ENCODE data around the gene AHI1. TPM values are rescaled to one million over a fixed set of nuclear protein-coding genes. Genes with fewer than 3 reads are reported as not detected.

Gene AHI1
- total and polyA plus RNA-seq, 8 donors: 3.7 to 89.9 (median 49.5) TPM

DNA sequence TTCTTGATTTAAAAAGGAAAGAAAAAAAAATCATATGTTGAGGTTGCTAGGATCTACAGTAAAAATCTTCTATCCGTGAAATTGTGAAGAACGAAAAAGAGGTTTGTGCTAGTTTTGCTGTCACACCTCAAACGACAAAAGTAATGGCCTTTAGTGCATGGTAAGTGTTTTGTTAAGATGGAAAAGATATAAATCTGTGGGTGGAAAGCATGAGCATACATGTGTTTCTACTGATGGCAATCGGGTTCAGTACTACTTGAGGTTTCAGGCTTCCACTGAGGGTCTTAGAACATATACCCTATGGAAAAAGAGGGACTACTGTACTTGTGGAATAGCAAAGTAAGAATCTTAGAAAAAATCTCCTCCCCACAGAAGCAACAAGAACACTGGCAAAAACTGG is 58.0 kb downstream of the AHI1 start:
- Histone ChIP-seq H3K27me3 (no peaks in the 10 kb centered on the region), H3K4me3 (no peak overlapping the region), H3K4me1 (peaks cover 0 to 17% (median 3%) of the 10 kb centered on the region in 4 donors), H3K9me3 (no peaks in the 10 kb centered on the region), H3K36me3 (peaks cover 4 to 78% (median 58%) of the 10 kb centered on the region in 4 donors), H3K27ac (no peak overlapping the region)
- intact Hi-C loops (cut with DNase I; ENCODE audit: low total_unique reads): no loop called here
- TF ChIP-seq POLR2AphosphoS5 (IDR thresholded peaks at IDR 0.05) (no peak), POLR2A (IDR thresholded peaks at IDR 0.05) (no peak), EP300 (IDR thresholded peaks at IDR 0.05) (no peak)
- TF ChIP-seq, protein P1, sequence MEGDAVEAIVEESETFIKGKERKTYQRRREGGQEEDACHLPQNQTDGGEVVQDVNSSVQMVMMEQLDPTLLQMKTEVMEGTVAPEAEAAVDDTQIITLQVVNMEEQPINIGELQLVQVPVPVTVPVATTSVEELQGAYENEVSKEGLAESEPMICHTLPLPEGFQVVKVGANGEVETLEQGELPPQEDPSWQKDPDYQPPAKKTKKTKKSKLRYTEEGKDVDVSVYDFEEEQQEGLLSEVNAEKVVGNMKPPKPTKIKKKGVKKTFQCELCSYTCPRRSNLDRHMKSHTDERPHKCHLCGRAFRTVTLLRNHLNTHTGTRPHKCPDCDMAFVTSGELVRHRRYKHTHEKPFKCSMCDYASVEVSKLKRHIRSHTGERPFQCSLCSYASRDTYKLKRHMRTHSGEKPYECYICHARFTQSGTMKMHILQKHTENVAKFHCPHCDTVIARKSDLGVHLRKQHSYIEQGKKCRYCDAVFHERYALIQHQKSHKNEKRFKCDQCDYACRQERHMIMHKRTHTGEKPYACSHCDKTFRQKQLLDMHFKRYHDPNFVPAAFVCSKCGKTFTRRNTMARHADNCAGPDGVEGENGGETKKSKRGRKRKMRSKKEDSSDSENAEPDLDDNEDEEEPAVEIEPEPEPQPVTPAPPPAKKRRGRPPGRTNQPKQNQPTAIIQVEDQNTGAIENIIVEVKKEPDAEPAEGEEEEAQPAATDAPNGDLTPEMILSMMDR (IDR thresholded peaks at IDR 0.05): no peak
- WGBS, 5 donors: 45 to 73% (median 54%) methylated on average over 4 of the region's 4 CpGs
- no peak for DNase-seq

GRCh38 chr6:135438907-135439535 is 58.5 kb downstream of the AHI1 start:
- H3K4me1 ChIP-seq: peaks cover 0 to 17% (median 3%) of the 10 kb centered on the region in 4 donors
- 25 to 45% (median 37%) methylated on average over 3 of the region's 3 CpGs for WGBS, 5 donors
- H3K9me3 ChIP-seq: no peaks in the 10 kb centered on the region
- DNase-seq: peak in 1 of 2 donors; percentile 44
- TF ChIP-seq EP300 (IDR thresholded peaks at IDR 0.05): no peak
- TF ChIP-seq, protein P1 (IDR thresholded peaks at IDR 0.05): peak in 3 of 7 experiments; percentile 15 to 39 (median 33)
- H3K4me3 ChIP-seq: no peak overlapping the region
- H3K27me3 ChIP-seq: no peaks in the 10 kb centered on the region
- no peak overlapping the region for H3K27ac ChIP-seq
- H3K36me3 ChIP-seq: peaks cover 4 to 74% (median 53%) of the 10 kb centered on the region in 4 donors
- intact Hi-C loops (cut with DNase I; ENCODE audit: low total_unique reads): no loop called here

DNA sequence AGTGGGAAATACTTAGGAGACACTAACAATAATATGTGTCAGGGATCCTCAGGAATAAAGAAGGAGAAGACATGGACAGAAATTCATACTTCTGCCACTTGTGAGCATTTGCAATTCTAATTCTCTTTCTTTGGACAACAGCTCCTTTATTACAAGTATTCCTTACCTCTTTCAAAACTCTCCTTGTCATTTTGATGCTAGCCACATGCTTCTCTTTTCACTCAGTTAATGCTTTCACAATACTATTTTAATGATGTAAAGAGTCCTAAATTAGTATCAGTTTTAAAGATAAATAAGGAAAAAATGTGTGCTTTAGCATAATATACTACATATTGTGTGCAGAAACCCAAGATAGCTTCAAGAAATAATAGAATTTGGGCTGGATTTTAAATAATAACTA is 62.5 kb downstream of the AHI1 start:
- Histone ChIP-seq H3K4me1 (peaks cover 0 to 12% (median 3%) of the 10 kb centered on the region in 4 donors), H3K27ac (no peak overlapping the region), H3K4me3 (no peak overlapping the region), H3K36me3 (peaks cover 4 to 61% (median 45%) of the 10 kb centered on the region in 4 donors), H3K9me3 (no peaks in the 10 kb centered on the region), H3K27me3 (no peaks in the 10 kb centered on the region)
- intact Hi-C loops (cut with DNase I; ENCODE audit: low total_unique reads): no loop called here
- DNase-seq: no peak
- TF ChIP-seq POLR2A (IDR thresholded peaks at IDR 0.05) (no peak), EP300 (IDR thresholded peaks at IDR 0.05) (no peak)

- DNase-seq: no peak
- no peaks in the 10 kb centered on the region for H3K9me3 ChIP-seq
- no peak overlapping the region for H3K4me3 ChIP-seq
- peaks cover 4 to 61% (median 45%) of the 10 kb centered on the region in 4 donors for H3K36me3 ChIP-seq
- no peak overlapping the region for H3K27ac ChIP-seq
- 77 to 93% (median 89%) methylated on average over 1 of the region's 1 CpG for WGBS, 5 donors
- intact Hi-C loops (cut with DNase I; ENCODE audit: low total_unique reads): no loop called here
- no peaks in the 10 kb centered on the region for H3K27me3 ChIP-seq
- peaks cover 0 to 3% (median under 1%) of the 10 kb centered on the region in 4 donors for H3K4me1 ChIP-seq
- TF ChIP-seq POLR2A (IDR thresholded peaks at IDR 0.05) (no peak), EP300 (IDR thresholded peaks at IDR 0.05) (no peak), POLR2AphosphoS5 (IDR thresholded peaks at IDR 0.05) (no peak)
- TF ChIP-seq, protein P1 (IDR thresholded peaks at IDR 0.05): no peak
Measured at GRCh38 chr6:135434095-135434494, 63.4 kb downstream of the AHI1 start.

GRCh38 chr6:135428078-135428477 is 69.5 kb downstream of the AHI1 start:
- TF ChIP-seq, protein P1 (IDR thresholded peaks at IDR 0.05): no peak
- TF ChIP-seq POLR2AphosphoS5 (IDR thresholded peaks at IDR 0.05) (no peak), EP300 (IDR thresholded peaks at IDR 0.05) (no peak), POLR2A (IDR thresholded peaks at IDR 0.05) (no peak)
- Histone ChIP-seq H3K9me3 (no peaks in the 10 kb centered on the region), H3K4me3 (no peak overlapping the region), H3K4me1 (peaks cover 0 to 4% (median 0%) of the 10 kb centered on the region in 4 donors), H3K36me3 (peaks cover 0 to 30% (median 16%) of the 10 kb centered on the region in 4 donors), H3K27ac (no peak overlapping the region), H3K27me3 (no peaks in the 10 kb centered on the region)
- intact Hi-C loops (cut with DNase I; ENCODE audit: low total_unique reads): no loop called here
- 92 to 98% (median 96%) methylated on average over 2 of the region's 2 CpGs for whole genome bisulfite sequencing, 5 donors
- no peak for DNase-seq

Measured in stomach (tissue), 9 donors.